Measurements from ENCODE around the gene ZFAND3. TPM values are rescaled to one million over a fixed set of nuclear protein-coding genes. Genes with fewer than 3 reads are reported as not detected.

Gene ZFAND3
- total and polyA plus RNA-seq, 2 donors (not counting 3 experiments of a cell fraction or from before 2014, with no cell fraction given), result 15.4 to 54.2 TPM

DNA sequence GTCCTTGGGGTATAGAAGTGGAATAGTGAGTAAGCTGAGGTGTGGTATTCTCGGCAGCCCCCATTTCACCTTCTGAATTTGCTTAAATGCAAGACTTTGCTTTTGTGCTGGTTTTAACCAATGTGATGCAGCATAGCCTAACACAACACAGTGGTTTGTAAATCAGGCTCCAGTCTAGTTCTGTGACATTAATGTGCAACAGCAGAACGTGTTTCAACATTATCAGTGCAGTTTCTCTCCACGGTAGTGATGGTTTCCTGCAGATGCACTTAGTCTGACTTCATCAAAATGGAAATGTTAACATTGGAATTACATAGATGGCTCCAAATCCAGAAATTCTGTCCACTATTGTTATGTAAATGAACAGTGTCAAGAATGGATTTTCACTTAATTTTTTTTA is 139.5 kb downstream of the ZFAND3 start:
- ChIA-PET POLR2A (no interaction called here), CTCF (no interaction called here)
- no peak overlapping the region for H3K9ac ChIP-seq (replicated peaks; ENCODE audit: extremely low read depth, insufficient read depth, low read length)
- dilution Hi-C loops (cut with MboI; ENCODE audit: extremely low pct_ligation_motif_present, low sequenced_read_pairs), result no loop called here
- H3K27ac ChIP-seq (ENCODE audit: insufficient read depth, low read depth, low read length), result no peak overlapping the region
- TF ChIP-seq, protein P1, sequence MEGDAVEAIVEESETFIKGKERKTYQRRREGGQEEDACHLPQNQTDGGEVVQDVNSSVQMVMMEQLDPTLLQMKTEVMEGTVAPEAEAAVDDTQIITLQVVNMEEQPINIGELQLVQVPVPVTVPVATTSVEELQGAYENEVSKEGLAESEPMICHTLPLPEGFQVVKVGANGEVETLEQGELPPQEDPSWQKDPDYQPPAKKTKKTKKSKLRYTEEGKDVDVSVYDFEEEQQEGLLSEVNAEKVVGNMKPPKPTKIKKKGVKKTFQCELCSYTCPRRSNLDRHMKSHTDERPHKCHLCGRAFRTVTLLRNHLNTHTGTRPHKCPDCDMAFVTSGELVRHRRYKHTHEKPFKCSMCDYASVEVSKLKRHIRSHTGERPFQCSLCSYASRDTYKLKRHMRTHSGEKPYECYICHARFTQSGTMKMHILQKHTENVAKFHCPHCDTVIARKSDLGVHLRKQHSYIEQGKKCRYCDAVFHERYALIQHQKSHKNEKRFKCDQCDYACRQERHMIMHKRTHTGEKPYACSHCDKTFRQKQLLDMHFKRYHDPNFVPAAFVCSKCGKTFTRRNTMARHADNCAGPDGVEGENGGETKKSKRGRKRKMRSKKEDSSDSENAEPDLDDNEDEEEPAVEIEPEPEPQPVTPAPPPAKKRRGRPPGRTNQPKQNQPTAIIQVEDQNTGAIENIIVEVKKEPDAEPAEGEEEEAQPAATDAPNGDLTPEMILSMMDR (IDR thresholded peaks at IDR 0.05; ENCODE audit: extremely low read depth in 1 of 2, insufficient read depth in 1 of 2, low read depth in 1 of 2, low read length in 2 of 2), result no peak
- TF ChIP-seq FOS (IDR thresholded peaks at IDR 0.05; ENCODE audit: borderline replicate concordance, insufficient read depth, low read length), result no peak
- no peak for TF ChIP-seq EZH2 (IDR thresholded peaks at IDR 0.05; ENCODE audit: borderline replicate concordance, low read depth, low read length, severe bottlenecking)
- TF ChIP-seq, protein P2, sequence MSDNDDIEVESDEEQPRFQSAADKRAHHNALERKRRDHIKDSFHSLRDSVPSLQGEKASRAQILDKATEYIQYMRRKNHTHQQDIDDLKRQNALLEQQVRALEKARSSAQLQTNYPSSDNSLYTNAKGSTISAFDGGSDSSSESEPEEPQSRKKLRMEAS (IDR thresholded peaks at IDR 0.05; ENCODE audit: insufficient read depth, insufficient read length), result no peak
- no peak for TF ChIP-seq GATA2 (IDR thresholded peaks at IDR 0.05; ENCODE audit: insufficient read depth, insufficient read length, low read depth, low read length)
- TF ChIP-seq POLR2A (IDR thresholded peaks at IDR 0.05; ENCODE audit: low read depth, low read length), result no peak
- no peak for TF ChIP-seq POLR2AphosphoS5 (IDR thresholded peaks at IDR 0.05; ENCODE audit: insufficient read depth, low read depth, low read length)
- TF ChIP-seq JUN (IDR thresholded peaks at IDR 0.05; ENCODE audit: borderline replicate concordance, insufficient read depth, insufficient read length, low read depth), result no peak
- no peak for TF ChIP-seq MYC (IDR thresholded peaks at IDR 0.05; ENCODE audit: low read depth, low read length)
- DNase-seq (ENCODE audit: low read depth, low spot score) (no peak), FAIRE-seq (no peak)
- no peaks in the 10 kb centered on the region for H3K4me1 ChIP-seq (ENCODE audit: control insufficient read depth, extremely low read depth, insufficient read depth, low read length)
- no peaks in the 10 kb centered on the region for H3K27me3 ChIP-seq (ENCODE audit: control insufficient read depth in 2 of 2, insufficient read depth in 2 of 2, low read length in 2 of 2)
- no peak overlapping the region for H2AFZ ChIP-seq (ENCODE audit: low read depth, low read length)
- no peaks in the 10 kb centered on the region for H3K9me1 ChIP-seq (replicated peaks; ENCODE audit: control insufficient read depth, extremely low read depth, insufficient read depth, low read length)
- no peaks in the 10 kb centered on the region for H3K9me3 ChIP-seq (replicated peaks; ENCODE audit: control insufficient read depth, insufficient read depth, low read length)
- intact Hi-C loops (cut with micrococcal nuclease), result no loop called here
- BruUV-seq (replicated peaks), result no TSS peak
- H3K4me2 ChIP-seq (ENCODE audit: insufficient read depth, low read length), result no peak overlapping the region
- no peak overlapping the region for H3K4me3 ChIP-seq (replicated peaks in 1 of 3; ENCODE audit: insufficient read depth in 1 of 3, low read depth in 1 of 3, low read length in 3 of 3)
- peaks cover 70% of the 10 kb centered on the region for H3K79me2 ChIP-seq (ENCODE audit: control insufficient read depth, insufficient read depth, low read length)
- H4K20me1 ChIP-seq (replicated peaks; ENCODE audit: control insufficient read depth, extremely low read depth, insufficient read depth, low read length), result peaks cover 9% of the 10 kb centered on the region
- H3K36me3 ChIP-seq (ENCODE audit: control insufficient read depth in 2 of 2, extremely low read depth in 1 of 2, insufficient read depth in 2 of 2, low read length in 2 of 2), result no peaks in the 10 kb centered on the region
